ENCODE measurements around the gene CYP2D6.
"Not testable (repeated sequence)": the region's sequence is repeated elsewhere in the genome, so short reads cannot be mapped to it uniquely, and the experiment has no call there.

The CYP2D6 gene

GRCh38 chr22:42130639-42131431, at the start of gene CYP2D6:
CYP2D6 (minus strand) TSS chr22:42130810; CDS start chr22:42130791, 19 bp downstream.
- not testable (repeated sequence) for DNase-seq

- DNase-seq: no peak
Observed at GRCh38 chr22:42179616-42180015, 49.0 kb upstream of the CYP2D6 start.

GRCh38 chr22:42178910-42179519, 48.4 kb upstream of the CYP2D6 start:
- no peak for DNase-seq

- DNase-seq: no peak
Observed at GRCh38 chr22:42177891-42178336, 47.3 kb upstream of the CYP2D6 start.

DNA sequence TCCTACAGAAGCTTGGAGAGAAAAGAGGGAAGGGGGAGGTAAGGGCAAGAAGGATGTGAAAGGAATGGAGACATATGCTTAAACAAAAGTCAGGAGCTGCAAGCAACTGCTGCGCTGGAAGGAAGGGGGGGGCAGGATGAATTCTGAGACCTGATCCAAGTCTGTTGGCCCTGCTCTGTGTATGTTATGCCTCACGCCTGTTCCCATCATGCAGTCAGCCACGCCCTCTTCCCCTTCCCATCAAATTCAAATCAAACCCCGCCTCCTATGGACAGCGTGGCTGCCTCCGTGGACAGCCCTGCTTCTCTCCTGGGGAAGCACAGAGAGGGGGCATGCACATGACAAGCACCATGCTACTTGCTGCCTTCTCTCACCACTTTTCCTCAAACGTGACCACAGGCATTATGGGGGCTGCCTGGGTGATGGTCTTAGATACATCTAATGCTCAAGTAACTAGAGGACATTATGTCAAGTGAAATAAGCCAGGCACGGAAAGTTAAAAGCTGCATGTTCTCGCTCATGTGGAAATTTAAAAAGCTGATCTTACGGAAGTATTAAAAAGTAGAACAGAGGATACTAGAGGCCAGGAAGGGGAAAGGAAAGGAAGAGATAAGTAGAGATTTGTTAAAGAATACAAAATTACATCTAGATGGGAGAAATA, 45.8 kb upstream of the CYP2D6 start:
- DNase-seq: no peak

GRCh38 chr22:42174062-42174461, 43.5 kb upstream of the CYP2D6 start:
- no peak for DNase-seq

DNA sequence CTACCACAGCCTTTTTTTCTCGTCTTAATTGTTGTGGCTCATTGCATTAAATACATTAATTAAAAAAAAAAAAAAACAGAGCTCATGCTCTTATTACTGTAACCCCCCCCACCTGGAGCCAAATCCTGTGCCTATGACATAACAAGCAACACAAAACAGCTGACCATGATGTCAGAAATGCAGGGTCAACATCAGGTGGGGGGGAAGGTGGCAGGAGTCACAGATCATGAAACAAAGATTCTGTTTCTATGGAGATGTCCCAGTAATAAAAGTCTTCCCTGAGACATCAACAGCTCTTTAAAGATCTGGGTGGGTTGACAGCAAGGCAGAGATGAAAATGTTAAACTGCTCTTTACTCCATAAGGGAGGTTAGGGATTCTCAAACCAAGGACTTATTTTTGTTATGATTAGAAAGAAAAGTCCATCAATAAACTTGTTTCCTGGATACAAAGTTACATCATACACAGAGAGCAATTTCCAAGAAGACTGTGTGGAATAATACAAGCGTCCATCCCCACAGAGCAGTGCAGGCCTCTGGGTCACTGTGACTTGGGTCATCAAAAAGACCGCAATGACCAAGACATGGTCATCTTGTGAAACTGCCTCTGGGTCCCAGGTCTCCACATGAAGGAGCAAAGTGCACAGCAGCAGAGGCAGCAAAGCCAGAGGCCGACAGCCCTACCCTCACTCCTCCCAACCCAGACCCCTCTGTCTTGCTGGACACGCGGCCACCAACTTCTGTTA, 42.7 kb upstream of the CYP2D6 start:
- DNase-seq: no peak

DNA sequence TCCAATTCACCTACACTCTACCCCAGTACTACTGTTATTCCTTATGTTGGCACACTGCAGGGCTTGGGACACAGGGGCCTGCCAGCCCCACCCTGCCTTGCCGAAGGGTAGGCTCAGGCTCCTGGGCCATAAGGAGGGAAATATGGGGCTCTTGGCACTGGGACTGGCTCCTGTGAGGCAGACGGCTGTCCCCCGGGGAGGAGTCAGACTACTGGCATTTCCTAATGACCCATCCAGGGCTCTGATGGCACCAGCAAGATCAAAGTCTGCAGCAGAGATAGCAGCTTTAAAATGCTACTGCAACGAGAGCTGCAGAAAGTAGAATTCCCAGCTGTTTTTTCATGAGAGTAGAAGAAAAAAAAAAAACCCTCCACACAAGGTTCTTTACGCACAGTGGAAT, 42.2 kb upstream of the CYP2D6 start:
- DNase-seq: no peak

DNA sequence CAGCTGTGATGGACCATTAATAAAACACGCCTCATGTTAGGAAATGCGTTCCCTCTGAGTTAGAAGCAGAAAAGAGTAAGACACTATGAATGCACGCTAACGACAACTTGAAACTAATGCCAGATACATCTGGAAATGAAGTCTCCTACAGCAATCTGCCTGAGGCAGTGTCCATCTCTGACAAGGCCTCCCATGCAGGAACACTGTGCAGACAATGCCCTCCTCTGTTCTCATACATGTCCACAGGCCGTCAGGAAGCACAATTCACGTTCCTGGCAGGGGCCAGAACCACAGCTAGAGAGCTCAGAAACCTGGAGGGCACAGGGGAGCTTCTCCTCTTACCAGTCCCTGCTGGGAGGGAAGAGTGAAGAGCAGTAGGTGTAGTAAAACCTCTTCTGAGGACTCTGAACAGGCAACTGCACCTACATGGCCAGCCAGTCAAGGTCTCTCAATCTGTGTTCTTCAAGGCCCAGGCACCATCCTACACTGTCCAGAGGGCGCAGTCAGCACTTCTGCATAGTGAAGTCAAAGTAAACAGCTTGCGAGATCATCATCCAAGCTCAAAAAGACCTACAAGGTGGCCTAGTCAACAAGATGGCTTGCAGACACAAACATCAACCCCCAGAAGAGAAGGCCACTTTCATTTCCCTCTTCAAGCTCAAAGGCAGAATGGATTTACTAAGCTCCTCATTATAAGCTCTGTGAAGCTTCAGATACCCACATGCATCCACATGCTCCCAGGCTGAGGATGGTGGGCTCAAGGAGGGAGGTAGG, 41.5 kb upstream of the CYP2D6 start:
- no peak for DNase-seq

- DNase-seq: no peak
Observed at GRCh38 chr22:42171417-42171816, 40.8 kb upstream of the CYP2D6 start.

- no peak for DNase-seq
Observed at GRCh38 chr22:42170946-42171345, 40.3 kb upstream of the CYP2D6 start.

DNA sequence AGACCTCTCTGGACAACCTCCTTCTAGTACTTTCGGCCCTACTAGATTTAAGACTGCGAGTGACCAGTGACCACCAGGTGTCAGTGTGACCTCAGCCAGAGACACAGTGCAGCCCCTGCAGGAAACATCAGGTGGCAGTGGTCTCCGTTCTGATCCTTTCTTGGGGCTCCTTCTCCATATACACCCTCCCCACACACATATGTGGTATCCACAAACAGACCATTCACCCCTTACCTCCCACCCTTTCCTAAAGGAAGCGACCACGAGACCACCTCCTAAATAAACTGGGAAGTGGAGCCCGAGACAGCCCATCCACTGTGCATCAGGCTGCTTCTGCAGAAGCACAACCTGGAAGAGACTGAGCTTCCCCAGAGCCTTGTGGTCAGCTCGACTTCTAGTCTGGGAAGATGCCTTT, 38.5 kb upstream of the CYP2D6 start:
- DNase-seq: no peak

- DNase-seq: no peak
Observed at GRCh38 chr22:42168476-42168875, 37.9 kb upstream of the CYP2D6 start.

GRCh38 chr22:42167066-42167465, 36.5 kb upstream of the CYP2D6 start:
- DNase-seq: no peak

GRCh38 chr22:42164901-42165300, 34.3 kb upstream of the CYP2D6 start:
- no peak for DNase-seq

GRCh38 chr22:42163515-42163914, 32.9 kb upstream of the CYP2D6 start:
- DNase-seq: no peak

DNA sequence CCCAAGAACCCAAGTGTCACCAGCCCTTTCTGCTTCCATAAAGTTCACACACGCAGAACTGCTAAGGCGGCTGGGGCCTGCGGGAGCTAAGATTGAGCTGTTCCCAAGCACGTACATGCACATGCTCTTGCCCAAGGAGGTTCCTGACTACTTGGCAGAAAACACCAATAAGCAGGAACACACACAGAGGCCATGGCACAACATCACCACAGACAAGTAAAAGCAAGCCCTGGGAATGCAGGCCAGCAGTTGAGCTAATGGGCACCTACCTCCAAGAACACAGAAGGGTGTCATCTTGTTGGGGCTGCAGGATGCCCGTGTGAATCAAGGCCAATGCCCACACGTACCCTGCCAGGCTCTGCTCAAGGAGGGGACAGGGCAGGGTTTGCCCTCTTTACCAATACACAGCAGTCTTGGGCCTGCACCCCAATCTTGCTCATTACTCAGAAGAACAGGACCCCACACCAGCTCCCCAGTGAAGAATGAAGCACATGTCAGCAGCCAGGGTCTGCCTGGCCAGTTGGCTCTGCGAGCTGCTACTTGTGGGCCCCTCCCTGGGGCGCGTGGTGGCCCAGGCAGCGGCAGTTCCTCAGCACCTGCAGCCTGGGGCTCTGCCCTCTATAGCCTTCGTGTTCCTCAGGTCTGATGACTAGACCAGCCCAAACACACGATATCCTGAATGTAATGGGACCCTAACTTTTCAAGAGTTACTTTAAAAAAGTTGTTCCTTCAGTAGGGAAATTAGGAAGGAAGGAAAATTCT, 32.3 kb upstream of the CYP2D6 start:
- DNase-seq: no peak

- DNase-seq: no peak
Observed at GRCh38 chr22:42160830-42161696, 30.5 kb upstream of the CYP2D6 start.

DNA sequence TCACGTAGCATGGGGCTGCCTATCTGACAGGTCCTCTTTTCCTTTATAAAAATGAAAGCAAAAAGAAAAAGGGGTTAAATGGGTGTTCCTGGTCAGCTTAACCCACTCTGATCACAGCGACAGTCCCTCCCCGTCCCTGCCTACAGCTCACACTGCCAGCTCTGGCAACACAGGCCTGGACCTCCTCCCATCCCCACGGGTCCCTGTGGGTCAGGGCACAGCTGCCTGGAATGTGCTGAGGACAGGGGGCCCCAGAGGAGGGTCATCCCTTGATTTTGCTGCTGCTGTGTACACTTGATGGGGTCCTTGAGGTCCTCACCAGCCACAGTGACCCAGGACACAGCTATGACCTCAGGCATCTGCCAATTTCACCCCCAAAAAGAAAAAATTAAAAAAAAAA, 29.6 kb upstream of the CYP2D6 start:
- DNase-seq: no peak

GRCh38 chr22:42158456-42159132, 28.0 kb upstream of the CYP2D6 start:
- no peak for DNase-seq

All from NCI-H2107 (cell line).